Osteocyte (in vitro differentiated cells): ENCODE measurements around the gene SLC38A3. TPM values are rescaled to one million over a fixed set of nuclear protein-coding genes. Genes with fewer than 3 reads are reported as not detected.

ENCODE experiments used
- DNase-seq: peaks from one replicate; pipeline ENCODE4 v3.0.0; 2021; ENCODE audit warnings: mixed read lengths; ENCODE audit not compliant: unreplicated experiment; ENCODE audit errors: extremely low spot score
- H3K27ac Mint-ChIP-seq: one replicate; pipeline ENCODE4 v1.8.0; 2021; ENCODE audit warnings: mild to moderate bottlenecking, mixed read lengths; ENCODE audit not compliant: unreplicated experiment
- H3K27me3 Mint-ChIP-seq: one replicate; pipeline ENCODE4 v1.8.0; 2021; ENCODE audit warnings: mixed read lengths; ENCODE audit not compliant: unreplicated experiment
- H3K36me3 Mint-ChIP-seq: one replicate; pipeline ENCODE4 v1.8.0; 2021; ENCODE audit warnings: mixed read lengths; ENCODE audit not compliant: unreplicated experiment
- H3K4me1 Mint-ChIP-seq: one replicate; pipeline ENCODE4 v1.8.0; 2021; ENCODE audit warnings: mixed read lengths; ENCODE audit not compliant: unreplicated experiment
- H3K4me3 Mint-ChIP-seq: one replicate; pipeline ENCODE4 v1.8.0; 2021; ENCODE audit warnings: mild to moderate bottlenecking, moderate library complexity, mixed read lengths; ENCODE audit not compliant: unreplicated experiment
- H3K9me3 Mint-ChIP-seq: one replicate; pipeline ENCODE4 v1.8.0; 2021; ENCODE audit warnings: mixed read lengths; ENCODE audit not compliant: unreplicated experiment
- CTCF ChIP-seq: fragments of 200-600 bp; sonication (generic); IDR thresholded peaks from 2 replicates; pipeline ENCODE4 v1.5.0; 2021; ENCODE audit warnings: antibody characterized with exemption, mild to moderate bottlenecking, moderate library complexity
- total RNA-seq: library from RNA; stranded (reverse); gene quantifications from 2 replicates; pipeline ENCODE4 v1.2.1, GENCODE V29; 2021

The SLC38A3 gene
- total RNA-seq, 1 donor from 2014 or later = 3.9 TPM

GRCh38 chr3:50163572-50164455, 41.3 kb upstream of the SLC38A3 start:
- Mint-ChIP-seq H3K9me3 (no peaks in the 10 kb centered on the region), H3K27me3 (no peaks in the 10 kb centered on the region), H3K4me1 (peaks cover 50% of the 10 kb centered on the region), H3K4me3 (no peak overlapping the region), H3K36me3 (no peaks in the 10 kb centered on the region), H3K27ac (peak overlapping the region; percentile 56)
- DNase-seq = no peak
- no peak for TF ChIP-seq CTCF

- Mint-ChIP-seq H3K36me3 (no peaks in the 10 kb centered on the region), H3K27ac (peak overlapping the region; percentile 56), H3K27me3 (no peaks in the 10 kb centered on the region), H3K4me1 (peaks cover 50% of the 10 kb centered on the region), H3K4me3 (no peak overlapping the region), H3K9me3 (no peaks in the 10 kb centered on the region)
- no peak for DNase-seq
- no peak for TF ChIP-seq CTCF
These were observed 40.6 kb upstream of the SLC38A3 start for GRCh38 chr3:50164481-50164880.

DNA sequence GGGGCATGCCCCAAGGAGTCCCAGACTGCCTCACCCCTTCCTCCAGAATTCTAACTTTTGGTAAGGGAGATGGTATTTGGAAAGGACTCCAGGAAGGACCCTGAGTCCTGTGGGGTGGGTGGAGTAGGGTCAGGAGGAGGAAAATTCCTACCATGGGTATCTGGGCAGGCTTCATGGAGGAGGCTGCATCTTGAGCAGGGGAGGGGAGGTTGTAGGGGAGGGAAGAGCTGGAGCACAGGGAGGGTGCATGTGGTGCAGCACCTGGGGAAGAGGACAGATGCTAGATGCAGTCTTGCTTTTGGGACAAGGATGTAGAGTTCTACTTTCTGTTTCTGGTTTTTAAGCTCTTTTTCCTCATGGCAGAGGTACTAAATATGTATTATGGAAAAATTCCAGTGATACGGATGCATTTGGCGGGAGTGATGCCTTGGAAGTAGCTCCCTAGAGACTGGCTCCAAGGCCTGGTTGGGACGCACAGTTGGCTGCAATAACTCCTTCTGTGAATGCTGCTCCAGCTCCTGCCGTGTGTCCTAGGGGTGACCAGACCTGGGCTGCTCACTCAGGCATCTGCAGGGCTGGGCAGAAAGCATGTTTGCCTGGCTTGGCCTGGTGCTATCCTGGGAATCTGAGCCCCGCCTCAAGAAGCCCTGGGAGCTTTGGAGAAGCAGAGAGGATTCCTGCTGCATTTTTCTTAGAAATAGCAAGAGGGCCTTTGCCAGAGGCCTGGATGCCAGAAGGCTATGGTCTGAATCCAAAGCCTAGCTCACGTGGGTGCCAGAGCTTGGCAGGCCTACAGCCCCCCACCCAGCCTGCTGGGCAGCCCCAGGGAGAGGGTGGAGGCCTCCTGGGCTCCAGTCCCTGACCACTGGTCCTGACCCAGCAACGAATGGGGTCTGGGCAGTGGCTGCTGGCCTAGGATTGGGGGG, 39.8 kb upstream of the SLC38A3 start:
- TF ChIP-seq CTCF = no peak
- Mint-ChIP-seq H3K9me3 (no peaks in the 10 kb centered on the region), H3K4me1 (peaks cover 50% of the 10 kb centered on the region), H3K36me3 (no peaks in the 10 kb centered on the region), H3K27ac (peak overlapping the region; percentile 63), H3K27me3 (no peaks in the 10 kb centered on the region), H3K4me3 (no peak overlapping the region)
- no peak for DNase-seq

GRCh38 chr3:50165910-50166538, 39.0 kb upstream of the SLC38A3 start:
- H3K36me3 Mint-ChIP-seq = no peaks in the 10 kb centered on the region
- H3K27ac Mint-ChIP-seq = peak overlapping the region; percentile 63

More at GRCh38 chr3:50165910-50166538, 39.0 kb upstream of the SLC38A3 start:
- Mint-ChIP-seq H3K9me3 (no peaks in the 10 kb centered on the region), H3K4me3 (no peak overlapping the region), H3K4me1 (peaks cover 50% of the 10 kb centered on the region), H3K27me3 (no peaks in the 10 kb centered on the region)
- no peak for TF ChIP-seq CTCF
- DNase-seq = no peak
